Common myeloid progenitor, CD34-positive (primary cell): ENCODE results near the gene PTPRO.

Source experiments
- CTCF ChIA-PET: fragments of 350-600 bp; sonication (Branson Sonifier 250); formaldehyde crosslinking; loops from one replicate; lab custom pipeline; 2021; ENCODE audit warnings: antibody characterized with exemption; lab: Charles Lee
- POLR2A ChIA-PET: fragments of 350-600 bp; sonication (Branson Sonifier 250); formaldehyde crosslinking; loops from one replicate; lab custom pipeline; 2021; ENCODE audit warnings: antibody characterized with exemption; lab: Charles Lee
- DNase-seq, 3 donors: peaks; one replicate each; pipeline versions ENCODE4 v3.0.0 to v3.0.0-alpha.2; 2013
- H3K27ac ChIP-seq, 2 experiments: 1 replicate in 1 of 2; 2 replicates in 1 of 2; pipeline ENCODE4 v1.7.0; 2013; ENCODE audit warnings: inconsistent platforms in 2 of 2, low read length in 2 of 2, mild to moderate bottlenecking in 2 of 2, low read depth in 1 of 2, moderate library complexity in 1 of 2; ENCODE audit not compliant: severe bottlenecking in 2 of 2, insufficient read depth in 1 of 2, poor library complexity in 1 of 2
- H3K27me3 ChIP-seq, 5 experiments: replicated peaks in 2 of 5; 1 replicate in 3 of 5; 2 replicates in 2 of 5; pipeline versions ENCODE4 v1.6.1 to v1.7.0; 2013; ENCODE audit warnings: low read length in 4 of 5, mild to moderate bottlenecking in 2 of 5, moderate library complexity in 2 of 5, inconsistent platforms in 1 of 5; ENCODE audit not compliant: insufficient read depth in 5 of 5, control insufficient read depth in 4 of 5
- H3K36me3 ChIP-seq, 4 experiments: 1 replicate in 2 of 4; 2 replicates in 2 of 4; pipeline versions ENCODE4 v1.6.1 to v1.7.0; 2013; ENCODE audit warnings: low read length in 3 of 4, control low read depth in 1 of 4, mild to moderate bottlenecking in 1 of 4; ENCODE audit not compliant: control insufficient read depth in 4 of 4, insufficient read depth in 4 of 4
- H3K4me1 ChIP-seq, 4 experiments: 1 replicate in 3 of 4; 2 replicates in 1 of 4; pipeline versions ENCODE4 v1.6.1 to v1.7.1; 2013; ENCODE audit warnings: low read length in 3 of 4, mild to moderate bottlenecking in 3 of 4, control low read depth in 1 of 4, inconsistent platforms in 1 of 4, moderate library complexity in 1 of 4; ENCODE audit not compliant: control insufficient read depth in 4 of 4, insufficient read depth in 4 of 4; ENCODE audit errors: control extremely low read depth in 1 of 4
- H3K4me3 ChIP-seq, 7 experiments: 1 replicate in 4 of 7; 2 replicates in 3 of 7; pipeline versions ENCODE4 v1.5.1 to v1.7.0; 2013; ENCODE audit warnings: mild to moderate bottlenecking in 7 of 7, low read length in 6 of 7, moderate library complexity in 6 of 7, inconsistent platforms in 2 of 7, low read depth in 2 of 7, control low read depth in 1 of 7; ENCODE audit not compliant: insufficient read depth in 4 of 7, control insufficient read depth in 1 of 7; ENCODE audit errors: extremely low read depth in 1 of 7
- H3K9me3 ChIP-seq, 5 experiments: 1 replicate in 4 of 5; 2 replicates in 1 of 5; pipeline versions ENCODE4 v1.6.1 to v1.7.1; 2013; ENCODE audit warnings: low read length in 4 of 5, mild to moderate bottlenecking in 2 of 5, inconsistent platforms in 1 of 5, low read depth in 1 of 5, moderate library complexity in 1 of 5; ENCODE audit not compliant: control insufficient read depth in 4 of 5, insufficient read depth in 2 of 5; ENCODE audit errors: control extremely low read depth in 1 of 5
- WGBS: methylation state at CpG from one replicate; pipeline ENCODE4 v1.1.5; 2013; ENCODE audit not compliant: insufficient coverage; 5-methylcytosine and 5-hydroxymethylcytosine counted together

Gene PTPRO

GRCh38 chr12:15543347-15543746 is 221.0 kb downstream of the PTPRO start:
- ChIA-PET POLR2A (no interaction called here), CTCF (interaction anchor here (0.7 to 1.3 kb wide), 3 partner anchors 11 to 43 kb away, joined by 3 to 4 read pairs (median 3); no protein-coding TSS in a partner anchor)
- Histone ChIP-seq H3K4me3 (no peak overlapping the region), H3K27me3 (no peaks in the 10 kb centered on the region), H3K9me3 (no peaks in the 10 kb centered on the region), H3K36me3 (no peaks in the 10 kb centered on the region), H3K27ac (no peak overlapping the region), H3K4me1 (peaks cover 6 to 36% (median 8%) of the 10 kb centered on the region in 4 experiments)
- 60% methylated on average over 1 of the region's 3 CpGs for WGBS
- DNase-seq = no peak

- Histone ChIP-seq H3K36me3 (no peaks in the 10 kb centered on the region), H3K27me3 (no peaks in the 10 kb centered on the region), H3K27ac (no peak overlapping the region), H3K4me1 (peaks cover 6 to 36% (median 8%) of the 10 kb centered on the region in 4 experiments), H3K4me3 (no peak overlapping the region), H3K9me3 (no peaks in the 10 kb centered on the region)
- no peak for DNase-seq
- ChIA-PET CTCF (interaction anchor here (1.2 to 2.6 kb wide), 3 partner anchors 10 to 20 kb away, joined by 4 to 7 read pairs (median 5); no protein-coding TSS in a partner anchor), POLR2A (no interaction called here)
These were observed 222.3 kb downstream of the PTPRO start for GRCh38 chr12:15544589-15544988.

GRCh38 chr12:15545334-15545733 is 223.0 kb downstream of the PTPRO start:
- H3K36me3 ChIP-seq = no peaks in the 10 kb centered on the region
- CTCF ChIA-PET = interaction anchor here (1.2 to 3.3 kb wide), 4 partner anchors 11 to 41 kb away, joined by 4 to 20 read pairs (median 6); no protein-coding TSS in a partner anchor
- H3K27ac ChIP-seq = no peak overlapping the region
- POLR2A ChIA-PET = interaction anchor here (0.6 kb wide), 1 partner anchor 16 kb away, joined by 3 read pairs; no protein-coding TSS in a partner anchor
- no peaks in the 10 kb centered on the region for H3K27me3 ChIP-seq
- no peak for DNase-seq
- no CpG with 5 or more reads among the region's 1 CpG for WGBS
- no peaks in the 10 kb centered on the region for H3K9me3 ChIP-seq
- H3K4me1 ChIP-seq = peaks cover 6 to 36% (median 8%) of the 10 kb centered on the region in 4 experiments
- H3K4me3 ChIP-seq = no peak overlapping the region

GRCh38 chr12:15546102-15546701 is 223.9 kb downstream of the PTPRO start:
- H3K4me3 ChIP-seq = peak overlapping the region in 1 of 7 experiments; percentile 11
- no peaks in the 10 kb centered on the region for H3K27me3 ChIP-seq
- peak in 2 of 3 donors; percentile 68 to 80 for DNase-seq
- H3K27ac ChIP-seq = peak overlapping the region in 1 of 2 experiments; percentile 64
- peaks cover 6 to 36% (median 8%) of the 10 kb centered on the region in 4 experiments for H3K4me1 ChIP-seq
- H3K36me3 ChIP-seq = no peaks in the 10 kb centered on the region
- CTCF ChIA-PET = interaction anchor here (1.0 to 3.3 kb wide), 4 partner anchors 12 to 40 kb away, joined by 5 to 20 read pairs (median 6); no protein-coding TSS in a partner anchor
- no CpG with 5 or more reads among the region's 1 CpG for WGBS
- POLR2A ChIA-PET = no interaction called here
- no peaks in the 10 kb centered on the region for H3K9me3 ChIP-seq

GRCh38 chr12:15547063-15547462 is 224.8 kb downstream of the PTPRO start:
- DNase-seq = no peak
- ChIA-PET POLR2A (no interaction called here), CTCF (interaction anchor here (2.6 to 3.3 kb wide), 2 partner anchors 12 to 39 kb away, joined by 7 to 20 read pairs; no protein-coding TSS in a partner anchor)
- Histone ChIP-seq H3K4me3 (peak overlapping the region in 1 of 7 experiments; percentile 15), H3K36me3 (no peaks in the 10 kb centered on the region), H3K9me3 (no peaks in the 10 kb centered on the region), H3K27me3 (no peaks in the 10 kb centered on the region), H3K4me1 (peaks cover 6 to 36% (median 8%) of the 10 kb centered on the region in 4 experiments), H3K27ac (peak overlapping the region in 1 of 2 experiments; percentile 64)
- WGBS = 100% methylated on average over 5 of the region's 5 CpGs

GRCh38 chr12:15547691-15548090 is 225.4 kb downstream of the PTPRO start:
- POLR2A ChIA-PET = no interaction called here

GRCh38 chr12:15550793-15551192 is 228.5 kb downstream of the PTPRO start:
- peaks cover 6 to 23% (median 8%) of the 10 kb centered on the region in 4 experiments for H3K4me1 ChIP-seq
- no peaks in the 10 kb centered on the region for H3K36me3 ChIP-seq
- no peak overlapping the region for H3K4me3 ChIP-seq
- DNase-seq = no peak
- WGBS = no CpG with 5 or more reads among the region's 4 CpGs
- H3K27ac ChIP-seq = no peak overlapping the region
- ChIA-PET POLR2A (interaction anchor here (0.6 kb wide), 1 partner anchor 12 kb away, joined by 5 read pairs; no protein-coding TSS in a partner anchor), CTCF (interaction anchor here (1.2 to 1.4 kb wide), 2 partner anchors 29 to 34 kb away, joined by 3 read pairs; no protein-coding TSS in a partner anchor)
- H3K27me3 ChIP-seq = no peaks in the 10 kb centered on the region
- no peaks in the 10 kb centered on the region for H3K9me3 ChIP-seq

More at GRCh38 chr12:15547691-15548090, 225.4 kb downstream of the PTPRO start:
- no CpG with 5 or more reads among the region's 1 CpG for WGBS
- CTCF ChIA-PET = interaction anchor here (2.4 to 3.3 kb wide), 2 partner anchors 15 to 38 kb away, joined by 14 to 20 read pairs; no protein-coding TSS in a partner anchor
- no peaks in the 10 kb centered on the region for H3K9me3 ChIP-seq
- H3K36me3 ChIP-seq = no peaks in the 10 kb centered on the region
- no peak overlapping the region for H3K27ac ChIP-seq
- peak overlapping the region in 1 of 7 experiments; percentile 15 for H3K4me3 ChIP-seq
- no peak for DNase-seq
- no peaks in the 10 kb centered on the region for H3K27me3 ChIP-seq
- H3K4me1 ChIP-seq = peaks cover 6 to 36% (median 8%) of the 10 kb centered on the region in 4 experiments
